ENCODE measurements around the gene GLT6D1.

GLT6D1 gene

DNA sequence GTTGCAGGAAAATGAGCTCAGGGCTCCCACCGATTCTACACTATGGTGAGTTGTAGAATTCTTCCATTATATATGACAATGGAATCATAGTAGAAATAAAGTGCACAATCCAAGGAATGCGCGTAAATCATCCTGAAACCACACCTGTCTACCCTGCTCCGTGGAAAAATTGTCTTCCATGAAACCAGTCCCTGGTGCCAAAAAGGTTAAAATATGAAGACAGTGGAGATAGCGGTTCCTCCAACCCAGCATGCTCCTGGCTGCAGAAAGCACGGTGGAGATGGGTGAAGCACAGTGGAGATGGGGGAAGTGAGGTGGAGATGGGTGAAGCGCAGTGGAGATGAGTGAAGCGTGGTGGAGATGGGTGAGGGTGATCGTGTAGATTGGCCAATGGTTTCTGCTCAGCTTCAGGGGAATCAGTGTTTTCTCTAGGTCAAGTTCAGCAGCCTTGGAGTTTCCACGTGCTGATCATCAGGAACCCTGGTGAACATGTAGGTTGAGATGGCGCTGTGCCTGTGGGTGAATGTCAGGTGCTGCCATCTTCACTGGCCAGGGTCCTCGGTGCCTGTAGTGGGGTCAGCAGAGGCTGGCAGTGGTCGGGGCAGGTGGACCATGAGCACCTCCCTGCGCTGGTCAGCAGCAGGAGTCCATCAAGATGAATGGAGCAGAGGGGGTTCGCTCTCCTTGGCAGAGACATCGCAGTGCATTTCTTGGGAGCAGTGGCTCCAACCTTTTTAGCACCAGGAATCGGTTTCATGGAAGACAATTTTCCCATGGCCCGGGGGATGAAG is 57.5 kb downstream of the GLT6D1 start:
- H3K4me3 ChIP-seq (ENCODE audit: insufficient read depth, low read length, poor library complexity, severe bottlenecking), result no peak overlapping the region
- H3K36me3 ChIP-seq (ENCODE audit: low read length), result no peaks in the 10 kb centered on the region
- TF ChIP-seq CTCF (IDR thresholded peaks at IDR 0.05; ENCODE audit: insufficient read depth, low read length, poor library complexity, severe bottlenecking) (no peak), EZH2phosphoT487 (conservative IDR thresholded peaks at IDR 0.05; ENCODE audit: low read length) (no peak)
- no peaks in the 10 kb centered on the region for H3F3A ChIP-seq (ENCODE audit: insufficient read depth)
- no peak overlapping the region for H2AFZ ChIP-seq (ENCODE audit: low read depth, low read length, severe bottlenecking)
- no peak overlapping the region for H3K4me2 ChIP-seq (ENCODE audit: low read depth, low read length, poor library complexity, severe bottlenecking)
- no peaks in the 10 kb centered on the region for H3K27me3 ChIP-seq (ENCODE audit: low read length)
- no peaks in the 10 kb centered on the region for H3K79me2 ChIP-seq (ENCODE audit: insufficient read depth, low read length)
- no peaks in the 10 kb centered on the region for H3K9me3 ChIP-seq (ENCODE audit: insufficient read depth, low read length)
- H3K9me2 ChIP-seq (replicated peaks; ENCODE audit: insufficient read depth, low read length), result no peaks in the 10 kb centered on the region
- H3K27ac ChIP-seq (ENCODE audit: low read depth, low read length), result no peak overlapping the region
- H4K20me1 ChIP-seq (ENCODE audit: low read depth, low read length), result no peaks in the 10 kb centered on the region
- no peak overlapping the region for H3K9ac ChIP-seq (ENCODE audit: low read length)

DNA sequence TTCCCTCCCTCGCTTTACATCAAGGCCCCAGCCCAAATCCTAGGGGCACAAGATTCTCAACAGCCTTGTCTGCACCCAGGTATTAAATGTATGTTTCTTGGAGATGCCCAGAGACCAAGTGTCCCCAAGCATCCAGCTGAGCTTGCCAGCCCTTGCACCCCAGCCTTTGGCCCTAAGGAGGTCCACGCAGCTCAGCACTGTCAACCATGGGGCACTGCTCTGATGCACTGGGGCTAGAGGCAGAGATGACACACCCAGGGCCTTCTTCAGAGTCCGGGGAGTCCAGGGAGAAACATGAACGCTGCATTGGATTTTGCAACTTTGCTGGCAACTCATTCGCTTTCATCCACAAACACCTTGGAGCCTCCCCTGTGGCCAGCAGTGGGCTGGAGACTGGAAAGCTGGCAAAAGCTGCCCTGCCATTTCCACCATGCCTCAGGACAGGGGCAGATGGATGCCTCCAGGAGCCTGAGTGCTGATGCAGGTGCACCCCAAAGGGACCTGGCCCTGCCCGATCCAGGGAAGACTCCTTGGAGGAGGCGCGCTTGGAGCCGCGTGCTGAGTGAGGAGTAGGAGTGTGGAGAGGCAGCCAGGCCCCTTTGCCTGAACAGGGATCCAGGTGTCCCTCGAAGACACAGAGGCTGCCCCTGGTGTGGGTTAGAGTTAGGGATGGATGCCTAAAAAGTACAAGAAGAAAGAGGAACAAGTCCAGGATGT is 58.5 kb downstream of the GLT6D1 start:
- no peak overlapping the region for H3K4me2 ChIP-seq (ENCODE audit: low read depth, low read length, poor library complexity, severe bottlenecking)

DNA sequence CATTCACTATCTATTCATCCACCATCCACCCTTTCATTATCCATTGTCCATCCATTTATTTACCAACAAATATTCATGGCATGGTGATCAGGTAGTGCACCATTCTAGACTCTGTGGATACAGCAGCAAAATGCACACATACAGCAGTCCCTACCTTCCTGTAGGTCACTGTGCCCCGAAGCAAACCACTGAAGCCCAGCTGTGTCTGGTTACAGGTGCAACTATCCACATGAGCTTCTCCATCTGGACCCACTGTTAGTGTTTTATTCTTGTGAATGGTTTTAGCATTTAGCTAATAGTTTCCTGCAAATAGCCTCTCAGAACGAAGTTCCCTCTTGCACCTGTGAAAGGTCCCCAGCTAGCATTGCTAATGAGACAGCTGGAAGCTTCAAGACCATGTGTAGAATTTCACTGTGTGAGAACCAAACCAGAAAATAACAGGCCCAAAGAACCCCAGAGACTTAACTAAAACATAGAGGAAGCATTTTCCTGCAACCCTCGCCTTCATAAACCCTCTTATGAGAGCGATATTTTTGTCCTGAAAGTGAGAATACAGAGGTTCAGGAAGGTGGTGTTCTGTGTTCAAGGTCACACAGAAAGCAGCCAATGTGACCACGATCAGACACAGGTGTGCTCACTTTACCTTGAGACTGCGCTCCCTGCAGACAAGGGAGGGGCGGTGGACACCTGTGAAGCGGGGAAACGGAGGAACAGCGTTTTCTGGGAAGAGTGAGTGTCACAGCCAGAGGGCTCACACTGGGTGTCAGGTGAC is 59.3 kb downstream of the GLT6D1 start:
- Histone ChIP-seq H3K36me3 (ENCODE audit: low read length) (no peaks in the 10 kb centered on the region), H3K27ac (ENCODE audit: low read depth, low read length) (no peak overlapping the region), H3K4me3 (ENCODE audit: insufficient read depth, low read length, poor library complexity, severe bottlenecking) (no peak overlapping the region), H3K9me3 (ENCODE audit: insufficient read depth, low read length) (no peaks in the 10 kb centered on the region), H3K27me3 (ENCODE audit: low read length) (no peaks in the 10 kb centered on the region), H3K4me2 (ENCODE audit: low read depth, low read length, poor library complexity, severe bottlenecking) (no peak overlapping the region), H3K79me2 (ENCODE audit: insufficient read depth, low read length) (no peaks in the 10 kb centered on the region), H2AFZ (ENCODE audit: low read depth, low read length, severe bottlenecking) (no peak overlapping the region), H3K9me2 (replicated peaks; ENCODE audit: insufficient read depth, low read length) (no peaks in the 10 kb centered on the region), H3K9ac (ENCODE audit: low read length) (no peak overlapping the region), H3F3A (ENCODE audit: insufficient read depth) (no peaks in the 10 kb centered on the region), H4K20me1 (ENCODE audit: low read depth, low read length) (no peaks in the 10 kb centered on the region)
- TF ChIP-seq CTCF (IDR thresholded peaks at IDR 0.05; ENCODE audit: insufficient read depth, low read length, poor library complexity, severe bottlenecking) (no peak), EZH2phosphoT487 (conservative IDR thresholded peaks at IDR 0.05; ENCODE audit: low read length) (no peak)

More for the DNA sequence above, 58.5 kb downstream of the GLT6D1 start:
- H3F3A ChIP-seq (ENCODE audit: insufficient read depth), result no peaks in the 10 kb centered on the region
- no peak overlapping the region for H3K9ac ChIP-seq (ENCODE audit: low read length)
- H3K79me2 ChIP-seq (ENCODE audit: insufficient read depth, low read length), result no peaks in the 10 kb centered on the region
- no peaks in the 10 kb centered on the region for H3K36me3 ChIP-seq (ENCODE audit: low read length)
- TF ChIP-seq CTCF (IDR thresholded peaks at IDR 0.05; ENCODE audit: insufficient read depth, low read length, poor library complexity, severe bottlenecking), result no peak
- TF ChIP-seq EZH2phosphoT487 (conservative IDR thresholded peaks at IDR 0.05; ENCODE audit: low read length), result no peak
- no peak overlapping the region for H3K27ac ChIP-seq (ENCODE audit: low read depth, low read length)
- no peaks in the 10 kb centered on the region for H3K27me3 ChIP-seq (ENCODE audit: low read length)
- no peaks in the 10 kb centered on the region for H4K20me1 ChIP-seq (ENCODE audit: low read depth, low read length)
- H3K4me3 ChIP-seq (ENCODE audit: insufficient read depth, low read length, poor library complexity, severe bottlenecking), result no peak overlapping the region
- H3K9me2 ChIP-seq (replicated peaks; ENCODE audit: insufficient read depth, low read length), result no peaks in the 10 kb centered on the region
- H3K9me3 ChIP-seq (ENCODE audit: insufficient read depth, low read length), result no peaks in the 10 kb centered on the region
- H2AFZ ChIP-seq (ENCODE audit: low read depth, low read length, severe bottlenecking), result no peak overlapping the region

Data from SU-DHL-6 (cell line).